Suprapubic skin (tissue), 4 donors: ENCODE results near the gene JAKMIP3. TPM values are rescaled to one million over a fixed set of nuclear protein-coding genes. Genes with fewer than 3 reads are reported as not detected.

Source experiments
- DNase-seq, 2 donors: peaks; one replicate each; pipeline ENCODE4 v3.0.0-alpha.2; 2019; ENCODE audit warnings: low spot score in 2 of 2
- H3K27ac ChIP-seq: fragments of 200-600 bp; sonication (generic); one replicate; pipeline ENCODE4 v1.5.1; 2019
- H3K27me3 ChIP-seq: fragments of 200-600 bp; sonication (generic); one replicate; pipeline ENCODE4 v1.5.1; 2019
- H3K36me3 ChIP-seq: fragments of 200-600 bp; sonication (generic); one replicate; pipeline ENCODE4 v1.5.1; 2019
- H3K4me1 ChIP-seq: fragments of 200-600 bp; sonication (generic); one replicate; pipeline ENCODE4 v1.5.1; 2019
- H3K4me3 ChIP-seq: fragments of 200-600 bp; sonication (generic); one replicate; pipeline ENCODE4 v1.5.1; 2019; ENCODE audit warnings: mild to moderate bottlenecking
- H3K9me3 ChIP-seq: fragments of 200-600 bp; sonication (generic); one replicate; pipeline ENCODE4 v1.5.1; 2019
- CTCF ChIP-seq, 2 donors: fragments of 200-600 bp in 1 of 2; fragments of 450-650 bp in 1 of 2; sonication (generic) in 1 of 2; IDR thresholded peaks; one replicate each; pipeline ENCODE4 v1.5.1; 2016 to 2019; ENCODE audit warnings: antibody characterized with exemption in 2 of 2, mild to moderate bottlenecking in 1 of 2, moderate library complexity in 1 of 2
- EP300 ChIP-seq: sonication (generic); formaldehyde crosslinking; IDR thresholded peaks from one replicate; pipeline ENCODE4 v1.6.1; 2017; ENCODE audit warnings: antibody characterized with exemption
- POLR2A ChIP-seq, 2 donors: fragments of 450-650 bp; IDR thresholded peaks; one replicate each; pipeline ENCODE4 v1.6.1; 2017; ENCODE audit warnings: antibody characterized with exemption in 2 of 2, mild to moderate bottlenecking in 2 of 2, moderate library complexity in 2 of 2
- POLR2AphosphoS5 ChIP-seq, 3 donors: sonication (generic); formaldehyde crosslinking; IDR thresholded peaks; one replicate each; pipeline ENCODE4 v1.6.1; 2017; ENCODE audit warnings: antibody characterized with exemption in 3 of 3
- WGBS: methylation state at CpG from one replicate; pipeline ENCODE4 v1.1.5; 2018; 5-methylcytosine and 5-hydroxymethylcytosine counted together
- total RNA-seq, 4 donors: library from RNA; depleted of rRNA; stranded (reverse); fragments of >200 nt; gene quantifications; one replicate each; pipeline ENCODE4 v1.1.0, GENCODE V29; 2016

JAKMIP3 gene
- total RNA-seq, 4 donors from 2014 or later = 0.15 to 2.4 (median 0.51) TPM

- Histone ChIP-seq H3K27me3 (no peaks in the 10 kb centered on the region), H3K36me3 (no peaks in the 10 kb centered on the region), H3K4me1 (no peaks in the 10 kb centered on the region), H3K4me3 (no peak overlapping the region), H3K9me3 (no peaks in the 10 kb centered on the region), H3K27ac (no peak overlapping the region)
- DNase-seq = peak in 1 of 2 donors; percentile 48
- WGBS = 70% methylated on average over 18 of the region's 19 CpGs
- TF ChIP-seq CTCF (IDR thresholded peaks at IDR 0.05) (no peak), POLR2A (IDR thresholded peaks at IDR 0.05) (no peak), EP300 (no peak), POLR2AphosphoS5 (IDR thresholded peaks at IDR 0.05) (no peak)
These were observed 43.8 kb downstream of the JAKMIP3 start for GRCh38 chr10:132109341-132110110.

GRCh38 chr10:132110111-132110521 lies 44.4 kb downstream of the JAKMIP3 start:
- TF ChIP-seq POLR2AphosphoS5 (IDR thresholded peaks at IDR 0.05) (no peak), POLR2A (IDR thresholded peaks at IDR 0.05) (no peak), EP300 (no peak), CTCF (IDR thresholded peaks at IDR 0.05) (no peak)
- peak in 1 of 2 donors; percentile 55 for DNase-seq

GRCh38 chr10:132110713-132111112 lies 45.0 kb downstream of the JAKMIP3 start:
- Histone ChIP-seq H3K9me3 (no peaks in the 10 kb centered on the region), H3K4me3 (no peak overlapping the region), H3K4me1 (no peaks in the 10 kb centered on the region), H3K36me3 (no peaks in the 10 kb centered on the region), H3K27me3 (no peaks in the 10 kb centered on the region), H3K27ac (no peak overlapping the region)
- TF ChIP-seq POLR2A (IDR thresholded peaks at IDR 0.05) = no peak
- no peak for TF ChIP-seq EP300
- TF ChIP-seq POLR2AphosphoS5 (IDR thresholded peaks at IDR 0.05) = no peak
- no peak for TF ChIP-seq CTCF (IDR thresholded peaks at IDR 0.05)
- DNase-seq = no peak
- 64% methylated on average over 11 of the region's 14 CpGs for WGBS

More at GRCh38 chr10:132110111-132110521, 44.4 kb downstream of the JAKMIP3 start:
- H3K27ac ChIP-seq = no peak overlapping the region
- WGBS = 73% methylated on average over 4 of the region's 14 CpGs
- no peaks in the 10 kb centered on the region for H3K4me1 ChIP-seq
- no peaks in the 10 kb centered on the region for H3K9me3 ChIP-seq
- no peaks in the 10 kb centered on the region for H3K36me3 ChIP-seq
- H3K4me3 ChIP-seq = no peak overlapping the region
- no peaks in the 10 kb centered on the region for H3K27me3 ChIP-seq

GRCh38 chr10:132111121-132111731 lies 45.5 kb downstream of the JAKMIP3 start:
- H3K27ac ChIP-seq = no peak overlapping the region
- TF ChIP-seq POLR2AphosphoS5 (IDR thresholded peaks at IDR 0.05) = no peak
- no peaks in the 10 kb centered on the region for H3K36me3 ChIP-seq
- no peaks in the 10 kb centered on the region for H3K27me3 ChIP-seq
- WGBS = 91% methylated on average over 10 of the region's 14 CpGs
- H3K4me3 ChIP-seq = no peak overlapping the region
- H3K9me3 ChIP-seq = no peaks in the 10 kb centered on the region
- DNase-seq = peak; percentile 52 to 74
- H3K4me1 ChIP-seq = no peaks in the 10 kb centered on the region

- DNase-seq = peak; percentile 46 to 70
- 88% methylated on average over 19 of the region's 20 CpGs for WGBS
- no peak for TF ChIP-seq POLR2A (IDR thresholded peaks at IDR 0.05)
These were observed 46.2 kb downstream of the JAKMIP3 start for GRCh38 chr10:132111871-132112341.

GRCh38 chr10:132112611-132113010 lies 46.9 kb downstream of the JAKMIP3 start:
- Histone ChIP-seq H3K4me1 (no peaks in the 10 kb centered on the region), H3K27ac (no peak overlapping the region), H3K9me3 (no peaks in the 10 kb centered on the region), H3K36me3 (no peaks in the 10 kb centered on the region), H3K27me3 (no peaks in the 10 kb centered on the region), H3K4me3 (no peak overlapping the region)
- 88% methylated on average over 10 of the region's 10 CpGs for WGBS
- no peak for TF ChIP-seq EP300
- TF ChIP-seq CTCF (IDR thresholded peaks at IDR 0.05) = no peak
- no peak for TF ChIP-seq POLR2A (IDR thresholded peaks at IDR 0.05)
- TF ChIP-seq POLR2AphosphoS5 (IDR thresholded peaks at IDR 0.05) = no peak
- peak in 1 of 2 donors; percentile 70 for DNase-seq

More at GRCh38 chr10:132111871-132112341, 46.2 kb downstream of the JAKMIP3 start:
- no peaks in the 10 kb centered on the region for H3K9me3 ChIP-seq
- no peak overlapping the region for H3K4me3 ChIP-seq
- no peaks in the 10 kb centered on the region for H3K4me1 ChIP-seq
- no peaks in the 10 kb centered on the region for H3K27me3 ChIP-seq
- H3K27ac ChIP-seq = no peak overlapping the region
- H3K36me3 ChIP-seq = no peaks in the 10 kb centered on the region
